GM23338 (cell line): ENCODE results near the gene DNAJC6. TPM values are rescaled to one million over a fixed set of nuclear protein-coding genes. Genes with fewer than 3 reads are reported as not detected.

Source experiments
- ATAC-seq: fragments of 200-7000 bp; cut with Tn5 transposase; 3 replicates; pipeline ENCODE4 v1.9.1; 2020
- DNase-seq: peaks from one replicate; pipeline ENCODE4 v3.0.0-alpha.2; 2015; ENCODE audit warnings: low spot score
- H2AFZ ChIP-seq: fragments of 200-600 bp; sonication (generic); 2 replicates; pipeline ENCODE4 v1.8.0; 2016; ENCODE audit warnings: antibody characterized with exemption, mild to moderate bottlenecking, moderate library complexity
- H3F3A ChIP-seq: fragments of 200-600 bp; sonication (generic); replicated peaks from 2 replicates; pipeline ENCODE4 v1.8.0; 2017; ENCODE audit warnings: antibody characterized with exemption, mixed run types, low read depth
- H3K27ac ChIP-seq: fragments of 200-600 bp; sonication (generic); 2 replicates; pipeline ENCODE4 v1.6.1; 2016; ENCODE audit warnings: low read depth
- H3K27me3 ChIP-seq: fragments of 200-600 bp; sonication (generic); 2 replicates; pipeline ENCODE4 v1.8.0; 2016; ENCODE audit warnings: mild to moderate bottlenecking, mixed run types, moderate library complexity; ENCODE audit not compliant: insufficient read depth
- H3K36me3 ChIP-seq: fragments of 200-600 bp; sonication (generic); 2 replicates; pipeline ENCODE4 v1.8.0; 2016; ENCODE audit warnings: mild to moderate bottlenecking; ENCODE audit not compliant: insufficient read depth
- H3K4me1 ChIP-seq: fragments of 200-600 bp; sonication (generic); 2 replicates; pipeline ENCODE4 v1.8.0; 2016; ENCODE audit warnings: mild to moderate bottlenecking, moderate library complexity; ENCODE audit not compliant: insufficient read depth
- H3K4me2 ChIP-seq: fragments of 200-600 bp; sonication (generic); 2 replicates; pipeline ENCODE4 v1.7.1; 2017; ENCODE audit warnings: mixed run types
- H3K4me3 ChIP-seq: fragments of 200-600 bp; sonication (generic); 2 replicates; pipeline ENCODE4 v1.6.1; 2016; ENCODE audit warnings: mixed run types
- H3K79me2 ChIP-seq: fragments of 200-600 bp; sonication (generic); replicated peaks from 2 replicates; pipeline ENCODE4 v1.8.0; 2017; ENCODE audit warnings: mild to moderate bottlenecking; ENCODE audit not compliant: insufficient read depth
- H3K9me2 ChIP-seq: fragments of 200-600 bp; sonication (generic); 2 replicates; pipeline ENCODE4 v1.8.0; 2017; ENCODE audit not compliant: insufficient read depth
- H4K20me1 ChIP-seq: fragments of 200-600 bp; sonication (generic); replicated peaks from 2 replicates; pipeline ENCODE4 v1.8.0; 2017; ENCODE audit warnings: mild to moderate bottlenecking; ENCODE audit not compliant: insufficient read depth
- H3K27ac Mint-ChIP-seq: 2 replicates; pipeline ENCODE4 v1.8.0; 2020; ENCODE audit warnings: inconsistent platforms, mild to moderate bottlenecking, moderate library complexity, mixed read lengths
- H3K27me3 Mint-ChIP-seq: 3 replicates; pipeline ENCODE4 v1.8.0; 2022; ENCODE audit warnings: low read depth, mild to moderate bottlenecking, moderate library complexity, mixed read lengths, inconsistent platforms; ENCODE audit not compliant: insufficient read depth, poor library complexity
- H3K36me3 Mint-ChIP-seq: 3 replicates; pipeline ENCODE4 v1.8.0; 2021; ENCODE audit warnings: low read depth, mild to moderate bottlenecking, inconsistent platforms, moderate library complexity, mixed read lengths
- H3K4me1 Mint-ChIP-seq: 3 replicates; pipeline ENCODE4 v1.8.0; 2020; ENCODE audit warnings: mild to moderate bottlenecking, inconsistent platforms, mixed read lengths
- H3K4me3 Mint-ChIP-seq: 3 replicates; pipeline ENCODE4 v1.8.0; 2021; ENCODE audit warnings: moderate library complexity, mild to moderate bottlenecking, inconsistent platforms, mixed read lengths
- H3K9me3 Mint-ChIP-seq: 3 replicates; pipeline ENCODE4 v1.8.0; 2020; ENCODE audit warnings: moderate library complexity, mild to moderate bottlenecking, inconsistent platforms, mixed read lengths
- CREB1 ChIP-seq: fragments of 250-450 bp; sonication (Bioruptor Pico); IDR thresholded peaks from 2 replicates; pipeline ENCODE4 v1.5.0; 2020; ENCODE audit warnings: low read depth, mild to moderate bottlenecking, moderate library complexity
- CTCF ChIP-seq, 2 experiments: fragments of 200-600 bp in 1 of 2; sonication (generic) in 1 of 2; conservative IDR thresholded peaks; 2 replicates each; pipeline versions ENCODE4 v1.5.1 to v1.6.1; 2016 to 2017; ENCODE audit warnings: antibody characterized with exemption in 2 of 2, low read depth in 2 of 2, mild to moderate bottlenecking in 2 of 2, moderate library complexity in 1 of 2
- ETS1 ChIP-seq: IDR thresholded peaks from 2 replicates; pipeline ENCODE4 v1.6.1; 2016; ENCODE audit warnings: antibody characterized with exemption
- EZH2phosphoT487 ChIP-seq: fragments of 200-600 bp; sonication (generic); IDR thresholded peaks from one replicate; pipeline ENCODE4 v1.8.1; 2018; ENCODE audit warnings: antibody characterized with exemption; ENCODE audit not compliant: unreplicated experiment
- JUNB ChIP-seq: IDR thresholded peaks from one replicate; pipeline ENCODE4 v1.6.1; 2016; ENCODE audit warnings: antibody characterized with exemption; ENCODE audit not compliant: unreplicated experiment
- NANOG ChIP-seq: IDR thresholded peaks from 2 replicates; pipeline ENCODE4 v1.6.1; 2016; ENCODE audit warnings: antibody characterized with exemption, borderline replicate concordance
- POLR2AphosphoS5 ChIP-seq: IDR thresholded peaks from 2 replicates; pipeline ENCODE4 v1.6.1; 2016; ENCODE audit warnings: antibody characterized with exemption, low read depth
- REST ChIP-seq: IDR thresholded peaks from one replicate; pipeline ENCODE4 v1.6.1; 2018; ENCODE audit warnings: antibody characterized with exemption; ENCODE audit not compliant: unreplicated experiment
- STAT1 ChIP-seq: IDR thresholded peaks from one replicate; pipeline ENCODE4 v1.6.1; 2016; ENCODE audit warnings: antibody characterized with exemption; ENCODE audit not compliant: unreplicated experiment
- ZNF114 ChIP-seq: fragments of 250-450 bp; sonication (Bioruptor Pico); IDR thresholded peaks from 2 replicates; pipeline ENCODE4 v1.5.0; 2020; ENCODE audit warnings: mild to moderate bottlenecking, moderate library complexity
- ZNF331 ChIP-seq: fragments of 250-450 bp; sonication (Bioruptor Pico); IDR thresholded peaks from 2 replicates; pipeline ENCODE4 v1.5.0; 2020; ENCODE audit warnings: low read depth, mild to moderate bottlenecking, moderate library complexity
- ZNF462 ChIP-seq: fragments of 250-450 bp; sonication (Bioruptor Pico); IDR thresholded peaks from 2 replicates; pipeline ENCODE4 v1.5.0; 2020; ENCODE audit warnings: mild to moderate bottlenecking, moderate library complexity
- polyA plus RNA-seq: library from polyadenylated mRNA; unstranded; fragments of >200 nt; fragmentation: Nextera tagmentation; extraction: Ambion mirVana; gene quantifications from 2 replicates; pipeline ENCODE4 v1.2.1, GENCODE V29; 2016
- total RNA-seq: library from RNA; depleted of rRNA; stranded (reverse); fragments of >200 nt; shearing (Covaris generic); gene quantifications from 2 replicates; pipeline ENCODE4 v1.2.3, GENCODE V29; 2014

Gene DNAJC6
- total and polyA plus RNA-seq, 2 experiments from 2014 or later: 2.4 to 7.4 TPM

GRCh38 chr1:65330021-65330420 is 20.7 kb downstream of the DNAJC6 start:
- no peak overlapping the region for H3K27ac ChIP-seq
- no peaks in the 10 kb centered on the region for H3K36me3 ChIP-seq
- Mint-ChIP-seq H3K9me3 (no peaks in the 10 kb centered on the region; the same call in 2 of the 3 replicates), H3K27me3 (no peaks in the 10 kb centered on the region), H3K27ac (no peak overlapping the region), H3K4me1 (no peaks in the 10 kb centered on the region), H3K36me3 (no peaks in the 10 kb centered on the region), H3K4me3 (no peak overlapping the region)
- no peaks in the 10 kb centered on the region for H3K4me1 ChIP-seq
- TF ChIP-seq EZH2phosphoT487 (no peak), JUNB (no peak), CTCF (conservative IDR thresholded peaks at IDR 0.05; ENCODE audit: low read depth in 2 of 2) (no peak), REST (no peak), NANOG (no peak), CREB1 (CRISPR knock-in tag) (no peak), POLR2AphosphoS5 (no peak), ZNF462 (CRISPR knock-in tag) (no peak), ETS1 (no peak), STAT1 (no peak), ZNF114 (CRISPR knock-in tag) (no peak), ZNF331 (CRISPR knock-in tag) (no peak)
- no peaks in the 10 kb centered on the region for H3K27me3 ChIP-seq
- ATAC-seq (no peak), DNase-seq (no peak)
- no peak overlapping the region for H3K4me3 ChIP-seq
- no peak overlapping the region for H3K4me2 ChIP-seq
- no peaks in the 10 kb centered on the region for H4K20me1 ChIP-seq
- H3F3A ChIP-seq: no peaks in the 10 kb centered on the region
- no peak overlapping the region for H2AFZ ChIP-seq
- 0 out of 2 replicates have a peak, but pooled peaks cover 4% of the 10 kb centered on the region for H3K9me2 ChIP-seq
- no peaks in the 10 kb centered on the region for H3K79me2 ChIP-seq
